Measurements from ENCODE around the gene MSANTD3.
"Not testable (repeated sequence)": the region's sequence is repeated elsewhere in the genome, so short reads cannot be mapped to it uniquely, and the experiment has no call there.

The MSANTD3 gene

DNA sequence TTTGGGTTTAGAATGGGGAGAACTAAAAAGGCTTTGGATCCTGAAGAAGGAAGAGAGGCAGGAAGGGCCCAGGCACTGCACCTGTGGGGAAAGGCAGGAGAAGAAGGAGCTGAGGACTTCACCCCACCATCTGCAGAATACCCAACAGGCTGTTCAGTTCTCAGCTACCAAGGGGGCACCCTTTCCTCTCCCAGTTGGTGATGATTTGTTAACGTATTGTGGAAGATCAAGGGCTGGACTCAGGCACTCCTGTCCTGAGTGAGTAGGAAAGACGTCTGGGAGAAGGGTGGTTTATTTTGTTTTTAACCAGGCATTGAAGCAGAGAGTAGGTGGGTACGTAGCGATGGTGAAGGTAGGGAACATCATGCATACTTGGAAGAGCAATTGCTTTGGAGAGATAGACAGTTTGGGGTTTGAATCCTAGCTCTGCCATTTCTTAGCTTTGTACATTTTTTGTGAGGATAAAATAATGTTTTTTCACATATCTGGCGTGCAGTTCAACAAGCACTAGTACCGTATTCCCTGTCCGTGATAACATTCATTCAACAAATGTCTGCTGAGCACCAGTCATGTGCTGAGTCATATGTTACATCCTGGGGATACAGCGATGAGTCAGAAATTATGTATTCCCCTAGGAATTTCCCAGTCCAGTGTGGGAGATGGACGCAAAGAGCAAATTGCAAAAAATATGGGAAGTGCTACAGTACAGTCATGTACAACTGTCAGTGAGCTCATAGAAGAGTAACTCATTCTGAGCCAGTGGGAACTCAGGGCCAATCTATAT lies 2.1 kb downstream of the MSANTD3 start:
- peak; percentile 100 for DNase-seq

DNA sequence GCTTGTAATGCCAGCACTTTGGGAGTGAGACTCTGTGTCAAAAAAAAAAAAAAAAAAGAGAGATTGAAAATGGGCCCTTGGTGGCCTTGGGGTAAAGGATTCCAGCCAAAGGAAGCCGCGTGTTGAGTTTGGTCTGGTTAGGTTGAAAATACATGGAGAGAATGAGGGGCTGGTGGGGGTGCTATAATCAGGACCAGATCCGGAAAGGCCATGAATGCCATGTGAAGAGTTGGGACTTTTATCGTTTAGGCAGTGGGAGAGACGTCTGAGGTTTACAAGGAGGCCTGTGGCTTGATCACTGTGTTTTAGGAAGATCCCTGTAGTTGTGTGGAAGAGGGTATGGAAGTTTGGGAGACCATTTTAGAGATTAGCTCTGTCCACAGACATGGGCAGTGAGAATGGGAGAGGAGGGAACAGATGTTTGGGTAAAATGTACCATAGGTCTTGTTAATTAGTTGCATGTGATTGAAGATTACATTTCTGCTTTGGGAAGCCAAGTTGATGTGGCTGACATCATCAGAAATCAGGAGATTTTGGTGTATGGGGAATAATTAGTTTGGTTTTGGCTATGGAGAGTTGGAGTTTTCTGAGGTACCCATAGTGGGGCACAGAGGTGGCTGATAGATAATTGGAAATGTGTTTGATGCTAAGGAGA lies 3.5 kb downstream of the MSANTD3 start:
- DNase-seq = peak; percentile 73

DNA sequence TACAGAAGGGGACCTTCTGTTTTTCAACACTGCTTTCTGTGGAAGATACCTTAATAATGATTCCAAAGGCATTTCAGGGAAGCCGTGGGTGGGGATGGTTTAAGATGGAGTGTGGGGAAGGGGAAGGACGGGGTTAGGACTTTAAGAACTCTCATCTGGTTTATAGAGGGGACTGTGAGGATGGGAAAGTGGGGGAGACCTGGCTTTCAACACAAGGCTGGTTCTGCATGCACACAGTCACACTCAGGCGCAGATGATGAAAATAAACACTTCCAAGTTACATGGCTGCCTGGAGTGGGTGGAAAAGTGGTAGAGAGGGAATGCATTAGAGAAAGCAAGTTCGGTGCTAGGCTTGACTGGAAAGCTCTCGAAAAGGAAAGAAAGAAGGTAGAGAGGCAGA lies 4.9 kb downstream of the MSANTD3 start:
- DNase-seq = no peak

DNA sequence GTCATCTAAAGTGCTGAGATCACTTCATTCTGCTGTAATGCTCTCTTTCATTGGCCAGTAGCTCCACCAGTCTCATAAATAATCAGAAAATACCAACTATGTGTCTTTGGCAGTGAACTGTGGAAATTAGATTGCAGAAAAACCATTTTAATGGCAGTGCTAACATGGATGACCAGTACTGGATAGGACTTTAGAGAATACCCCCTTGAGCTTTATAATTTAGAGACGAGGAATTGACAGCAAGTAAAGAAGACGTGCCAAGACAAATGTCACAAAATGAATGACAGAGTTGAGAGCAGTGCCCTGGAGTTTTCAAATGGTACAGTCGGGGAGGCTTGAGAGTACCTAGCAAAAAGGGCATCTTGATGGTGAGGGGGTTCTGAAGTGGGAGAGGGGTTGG lies 5.8 kb downstream of the MSANTD3 start:
- DNase-seq = no peak

DNA sequence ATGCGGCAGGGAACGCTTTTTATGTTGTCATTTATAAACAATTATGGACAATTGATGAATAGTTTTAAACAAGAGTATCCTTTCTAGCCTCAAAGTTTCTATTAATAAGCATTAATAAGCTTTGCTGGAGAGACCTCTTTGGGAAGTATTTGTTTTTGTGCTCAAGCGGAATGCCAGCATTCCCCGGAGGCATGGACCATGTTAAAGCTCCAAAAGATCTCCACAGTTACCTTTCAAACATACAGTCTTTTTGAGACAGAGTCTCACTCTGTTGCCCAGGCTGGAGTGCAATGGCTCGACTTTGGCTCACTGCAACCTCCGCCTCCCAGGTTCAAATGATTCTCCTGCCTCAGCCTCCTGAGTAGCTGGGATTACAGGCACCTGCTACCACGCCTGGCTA lies 9.6 kb downstream of the MSANTD3 start:
- DNase-seq = no peak

DNA sequence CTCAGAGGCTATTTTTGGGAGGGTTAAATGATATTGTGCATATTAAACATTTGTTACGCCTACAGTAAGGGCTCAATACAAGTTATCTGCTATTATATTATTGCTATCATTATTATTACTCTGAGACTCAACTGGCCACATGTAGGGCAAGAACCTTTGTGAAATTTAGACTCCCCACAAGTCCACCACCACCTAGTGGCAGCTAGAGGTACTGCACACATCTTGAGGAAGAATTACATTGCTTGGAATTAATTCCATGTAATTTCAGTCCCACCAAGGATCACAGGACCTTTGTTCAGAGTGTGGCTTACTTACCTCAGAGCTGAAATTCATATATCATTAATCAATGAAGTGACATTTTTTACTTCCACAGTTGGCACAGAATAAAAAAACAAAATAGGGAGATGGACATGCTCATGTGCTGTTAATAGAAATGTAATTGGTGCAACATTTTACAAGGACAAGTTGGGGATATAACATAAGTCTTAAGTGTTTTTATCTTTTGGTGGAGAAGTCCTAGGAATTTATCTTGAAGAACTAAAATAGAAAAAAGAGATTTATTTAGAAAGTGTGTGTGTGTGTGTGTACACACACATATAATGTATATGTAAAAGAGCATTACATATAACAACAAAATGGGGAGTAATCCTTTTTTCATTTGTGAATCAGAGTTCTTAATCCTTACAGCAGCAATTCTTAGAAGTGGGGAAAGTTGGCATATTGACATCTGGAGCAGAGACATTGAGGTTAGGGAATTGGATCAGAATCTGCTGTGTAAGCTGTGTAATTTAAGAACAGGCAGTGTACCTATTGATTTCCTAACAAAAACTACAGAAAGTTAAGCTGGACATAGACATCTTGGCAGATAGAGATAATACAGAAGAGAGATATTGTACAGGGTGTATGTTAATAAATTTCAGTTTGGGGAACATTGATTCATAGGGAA lies 11.2 kb downstream of the MSANTD3 start:
- DNase-seq = peak; percentile 75

DNA sequence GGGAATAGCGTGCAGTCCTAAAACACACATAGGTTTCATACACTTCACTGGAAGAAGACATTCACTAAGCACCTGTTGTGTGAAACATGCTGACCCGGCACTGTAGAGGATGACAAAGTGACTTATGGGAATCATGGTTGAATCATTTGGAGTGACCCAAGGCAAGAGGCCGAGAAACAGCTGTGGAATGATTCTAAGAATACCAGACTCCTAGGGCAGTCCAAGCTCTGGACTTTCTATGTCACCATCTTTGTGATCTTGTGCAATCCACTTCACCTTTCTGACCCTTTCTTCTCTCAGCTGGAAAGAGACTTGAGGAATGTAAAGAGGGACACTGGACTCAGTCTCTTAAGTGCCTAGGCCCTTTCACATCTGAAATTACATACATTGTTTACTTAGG lies 13.1 kb downstream of the MSANTD3 start:
- peak; percentile 42 for DNase-seq

DNA sequence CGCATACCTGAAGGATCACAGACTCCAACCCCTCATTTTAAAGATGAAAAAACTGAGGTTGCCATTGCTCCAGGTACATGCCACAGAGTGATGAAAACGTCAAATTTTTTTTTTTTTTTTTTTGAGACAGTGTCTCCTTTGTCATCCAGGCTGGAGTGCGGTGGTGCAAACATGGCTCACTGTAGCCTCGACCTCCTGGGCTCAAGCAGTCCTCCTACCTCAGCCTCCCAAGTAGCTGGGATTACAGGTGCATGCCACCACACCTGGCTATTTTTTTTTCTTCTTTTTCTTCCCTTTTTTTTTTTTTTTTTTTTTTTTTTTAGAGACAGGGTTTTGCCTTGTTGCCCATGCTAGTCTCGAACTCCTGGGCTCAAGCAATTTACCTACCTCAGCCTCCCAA lies 13.5 kb downstream of the MSANTD3 start:
- DNase-seq = not testable (repeated sequence)

DNA sequence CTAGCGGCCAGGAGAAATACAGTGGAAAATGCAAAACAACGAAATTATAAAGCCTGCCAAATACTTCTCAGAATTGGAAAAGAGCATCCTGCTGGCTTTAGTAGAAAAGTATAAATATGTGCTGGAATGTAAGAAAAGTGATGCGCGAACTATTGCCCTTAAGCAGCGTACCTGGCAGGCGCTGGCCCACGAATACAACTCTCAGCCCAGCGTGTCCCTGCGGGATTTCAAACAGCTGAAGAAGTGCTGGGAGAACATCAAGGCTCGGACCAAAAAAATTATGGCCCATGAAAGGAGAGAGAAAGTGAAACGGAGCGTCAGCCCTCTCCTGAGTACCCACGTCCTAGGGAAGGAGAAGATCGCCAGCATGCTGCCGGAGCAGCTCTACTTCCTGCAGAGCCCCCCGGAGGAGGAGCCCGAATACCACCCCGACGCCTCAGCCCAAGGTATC lies 15.0 kb downstream of the MSANTD3 start:
- DNase-seq = no peak

DNA sequence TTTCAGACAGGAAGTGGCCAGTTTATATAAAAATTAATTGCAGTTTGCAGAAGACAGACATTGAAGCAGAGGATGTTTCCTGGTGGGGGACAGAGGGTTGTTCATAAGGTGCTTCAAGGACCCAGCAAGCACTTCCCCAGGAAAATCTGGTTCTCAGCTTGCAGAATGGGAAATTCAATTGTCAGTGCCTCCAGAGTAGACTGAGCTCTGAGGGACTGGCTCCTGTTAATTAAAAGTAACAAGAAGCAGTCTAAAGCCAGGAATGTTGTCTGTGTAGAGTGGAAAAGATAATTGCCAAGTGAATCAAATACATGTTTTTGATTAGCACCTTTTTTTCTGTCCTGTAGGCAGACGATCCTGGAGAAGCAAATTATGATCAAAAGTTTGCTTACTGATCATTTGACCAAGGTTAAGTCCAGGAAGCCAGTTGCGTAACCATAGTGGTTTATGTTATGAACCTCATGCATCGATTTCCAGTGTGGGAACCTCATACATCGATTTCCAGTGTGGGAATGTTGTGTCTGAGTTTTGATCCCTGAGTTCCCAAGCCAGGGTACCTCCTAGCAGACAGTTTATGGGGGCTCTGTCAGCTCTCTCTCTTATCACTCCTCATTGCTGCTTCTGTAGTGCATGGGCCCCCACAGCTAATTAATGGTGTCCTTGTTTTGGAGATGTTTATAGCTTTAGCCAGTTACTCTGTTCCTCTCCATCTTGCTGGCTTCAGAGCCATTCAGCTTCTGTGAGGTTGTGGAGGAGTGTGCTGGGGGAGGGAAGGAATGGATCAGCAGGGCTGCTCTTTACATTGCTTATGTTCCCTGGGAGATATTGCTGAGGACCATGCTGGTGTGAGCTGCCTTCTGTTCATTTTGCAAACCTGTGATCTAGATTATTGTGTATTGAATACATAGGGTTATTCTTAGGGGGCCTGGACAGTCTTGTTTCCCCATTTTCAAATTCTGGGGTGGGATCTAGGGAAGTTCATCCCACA lies 17.1 kb downstream of the MSANTD3 start:
- DNase-seq = no peak

DNA sequence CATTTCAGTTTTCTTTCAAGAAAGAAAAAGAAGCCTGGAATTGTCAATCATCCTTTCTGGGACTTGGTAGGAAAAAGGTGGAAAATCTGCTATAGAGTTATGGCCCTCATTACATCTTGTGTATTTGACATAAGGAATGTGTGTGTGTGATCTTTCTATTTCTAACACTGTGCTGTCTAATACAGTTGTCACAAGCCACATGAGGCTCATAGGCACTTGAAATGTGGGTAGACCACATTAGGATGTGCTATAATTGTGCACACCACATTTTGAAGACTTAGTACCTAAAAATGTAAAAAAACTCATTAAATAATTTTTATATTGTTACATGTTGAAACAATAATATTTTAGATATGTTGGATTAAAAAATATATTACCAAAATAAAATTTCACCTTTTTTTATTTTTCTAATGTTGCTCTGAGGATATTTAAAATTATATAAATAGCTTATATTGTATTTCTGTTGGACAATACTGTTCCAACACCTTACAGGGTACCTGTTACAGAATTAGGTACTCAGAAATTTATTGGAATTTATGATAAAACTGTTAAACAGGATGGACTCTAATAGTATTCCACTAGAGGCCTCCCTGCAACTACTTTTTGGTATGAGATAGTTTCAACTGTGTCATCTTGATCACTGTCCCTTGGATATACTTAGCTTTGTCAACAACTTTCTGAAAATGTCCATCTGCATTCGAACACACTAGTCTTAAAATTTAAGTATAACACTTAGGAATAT lies 18.4 kb downstream of the MSANTD3 start:
- DNase-seq = no peak

DNA sequence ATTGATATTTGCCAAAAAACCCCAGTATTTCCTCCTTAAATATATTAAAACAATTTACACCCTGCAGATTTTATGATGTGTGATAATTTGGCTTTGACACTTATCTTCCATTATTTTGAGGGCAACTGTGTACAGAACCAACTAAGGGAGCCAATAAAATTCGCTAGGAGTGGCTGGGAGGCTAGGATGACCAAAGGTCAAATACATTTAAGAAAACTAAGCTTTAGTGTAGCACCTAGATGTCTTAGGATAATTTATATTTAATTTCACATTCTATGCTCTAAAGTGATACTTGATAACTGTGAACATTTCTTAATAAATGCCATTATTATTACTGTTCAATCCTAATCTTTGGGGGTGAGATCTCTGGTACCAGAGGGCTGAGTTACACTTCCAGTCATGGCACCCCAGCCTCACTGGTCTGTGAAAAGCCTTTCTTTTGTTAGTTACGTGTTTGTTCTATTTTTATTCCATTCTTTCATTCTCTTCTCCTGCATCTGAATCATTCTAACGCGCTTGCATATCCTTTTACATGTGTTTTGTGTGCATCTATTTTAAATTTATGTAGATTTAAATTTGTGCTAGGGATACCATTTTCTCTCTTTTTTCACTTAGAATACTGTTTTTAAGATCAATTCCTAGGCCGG lies 19.1 kb downstream of the MSANTD3 start:
- no peak for DNase-seq

DNA sequence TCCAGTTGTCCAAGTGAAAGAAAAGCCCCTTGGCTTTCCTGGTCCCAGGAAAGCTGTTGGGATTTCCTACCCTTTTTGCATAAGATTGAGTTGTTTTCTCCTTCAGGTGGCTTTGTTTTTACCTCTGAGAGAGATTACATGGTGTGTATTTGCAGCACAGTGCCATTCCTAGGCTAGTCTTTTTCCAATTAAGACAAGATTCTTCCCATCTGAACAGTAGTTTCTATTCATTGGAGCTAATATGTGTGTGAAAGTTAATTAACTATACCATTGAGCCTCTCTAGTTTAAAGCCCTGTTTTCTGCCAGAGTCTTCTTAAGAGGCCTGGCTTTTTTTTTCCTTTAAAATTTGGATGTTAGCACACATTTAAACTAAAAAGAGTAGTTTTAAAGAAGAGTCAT lies 20.1 kb downstream of the MSANTD3 start:
- no peak for DNase-seq

DNA sequence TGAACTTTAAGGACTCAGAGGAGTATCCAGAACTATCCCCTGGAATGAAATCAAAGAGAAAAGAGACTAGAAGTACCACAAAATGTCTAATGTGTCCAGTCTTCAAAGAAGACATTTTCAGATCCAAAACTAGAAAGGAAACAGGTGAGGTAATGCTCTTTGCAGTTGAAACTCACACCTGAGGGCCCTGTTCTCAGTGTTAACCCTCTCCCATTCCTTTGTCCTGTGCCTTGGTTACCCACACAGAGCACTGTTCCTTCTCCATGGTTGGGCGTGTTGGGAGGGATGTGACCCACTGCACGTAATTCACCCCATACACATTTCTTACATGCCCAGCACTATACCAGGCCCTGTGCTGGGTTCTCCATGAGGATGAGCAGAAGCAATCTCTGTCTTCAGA lies 21.3 kb downstream of the MSANTD3 start:
- no peak for DNase-seq

DNA sequence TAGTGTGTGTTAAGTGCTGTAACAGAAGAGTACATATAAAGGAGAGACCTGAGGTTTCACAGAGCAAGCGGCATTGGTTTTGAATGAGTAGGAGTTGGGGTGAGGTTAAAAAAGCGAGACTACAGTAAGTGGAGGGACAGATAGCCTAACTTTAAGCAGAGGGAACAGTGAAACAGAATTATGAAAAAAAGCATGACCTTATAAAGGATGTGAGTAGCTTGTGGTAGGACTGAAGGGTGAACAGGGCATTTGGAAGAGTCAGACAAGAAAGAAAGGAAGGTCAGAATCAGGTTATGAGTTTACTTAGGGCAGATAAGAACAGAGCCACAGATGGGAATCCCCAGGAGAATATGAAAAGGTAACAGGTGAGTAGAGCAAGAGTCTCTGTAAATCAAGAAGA lies 22.5 kb downstream of the MSANTD3 start:
- DNase-seq = no peak

DNA sequence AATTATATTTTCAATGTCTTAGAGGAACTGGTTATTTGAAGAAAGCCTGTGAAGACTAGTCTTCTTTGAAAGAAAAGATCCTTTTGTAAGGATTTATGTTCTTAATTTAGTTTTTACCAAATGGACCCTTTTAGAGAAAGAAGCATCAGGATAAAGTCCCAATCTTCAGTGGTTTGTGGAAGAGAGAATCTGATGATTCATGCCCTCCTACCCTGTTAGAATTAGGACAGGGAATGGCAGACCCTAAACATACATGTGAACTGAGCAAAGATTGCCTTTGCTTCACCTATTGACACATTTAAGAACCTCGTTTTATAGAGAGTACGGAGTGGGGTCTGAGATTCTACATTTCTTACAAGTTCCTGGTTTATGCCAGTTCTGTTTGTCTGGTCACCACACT lies 26.0 kb downstream of the MSANTD3 start:
- no peak for DNase-seq

DNA sequence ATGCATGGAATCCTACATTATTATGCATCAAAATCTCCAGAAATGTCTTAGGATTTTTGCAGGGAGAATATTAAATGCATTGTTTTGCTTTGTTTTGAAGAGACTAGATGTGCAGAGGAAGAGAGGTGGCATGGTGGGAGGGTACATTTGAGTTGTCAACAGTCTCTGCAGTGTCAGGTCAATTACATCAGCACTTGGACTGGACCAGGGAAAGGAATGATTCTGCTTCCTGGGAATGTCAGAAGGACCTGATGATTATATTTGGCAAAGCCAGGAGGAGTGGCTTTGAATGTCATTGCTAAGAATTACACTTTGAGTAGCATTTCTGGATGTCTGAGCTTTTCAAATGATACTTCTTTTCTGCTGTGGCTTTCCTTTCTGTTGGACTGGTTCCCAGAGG lies 28.5 kb downstream of the MSANTD3 start:
- peak; percentile 57 for DNase-seq

DNA sequence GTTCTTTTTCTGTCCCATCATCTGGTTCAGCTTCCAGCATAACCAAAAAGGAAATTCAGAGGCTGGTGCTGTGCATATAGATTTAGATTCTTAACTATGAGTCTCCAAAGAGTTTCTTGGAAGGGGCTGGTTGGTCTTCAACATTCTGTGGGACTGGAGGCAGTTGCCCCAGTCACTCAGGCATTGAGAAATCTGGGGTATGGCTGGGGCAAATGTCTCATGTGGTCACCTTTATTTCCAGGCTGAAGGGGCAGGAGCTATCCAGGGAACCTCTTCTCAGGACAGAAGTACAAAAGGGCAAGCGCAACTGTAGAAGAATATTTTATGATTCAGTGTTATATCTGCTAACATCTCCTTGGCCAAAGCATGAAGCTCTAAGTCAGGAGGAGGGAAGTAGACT lies 30.6 kb downstream of the MSANTD3 start:
- no peak for DNase-seq

DNA sequence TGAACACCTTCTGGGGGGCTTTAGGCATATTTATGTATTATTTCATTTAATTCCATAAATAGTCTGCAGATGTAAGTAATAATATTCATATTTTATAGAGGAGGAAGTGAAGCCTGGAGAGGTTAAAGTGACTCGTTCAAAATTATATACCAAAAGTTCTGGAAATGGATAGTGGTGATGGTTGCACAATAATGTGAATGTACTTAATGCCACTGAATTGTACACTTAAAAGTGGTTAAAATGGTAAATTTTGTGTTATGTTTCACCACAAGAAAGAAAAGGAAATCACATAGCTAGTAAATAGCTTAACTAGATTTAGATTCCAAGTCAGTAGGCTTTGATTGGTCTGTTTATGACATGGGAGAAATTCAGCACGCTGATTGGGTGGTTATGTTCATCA lies 33.0 kb downstream of the MSANTD3 start:
- no peak for DNase-seq

DNA sequence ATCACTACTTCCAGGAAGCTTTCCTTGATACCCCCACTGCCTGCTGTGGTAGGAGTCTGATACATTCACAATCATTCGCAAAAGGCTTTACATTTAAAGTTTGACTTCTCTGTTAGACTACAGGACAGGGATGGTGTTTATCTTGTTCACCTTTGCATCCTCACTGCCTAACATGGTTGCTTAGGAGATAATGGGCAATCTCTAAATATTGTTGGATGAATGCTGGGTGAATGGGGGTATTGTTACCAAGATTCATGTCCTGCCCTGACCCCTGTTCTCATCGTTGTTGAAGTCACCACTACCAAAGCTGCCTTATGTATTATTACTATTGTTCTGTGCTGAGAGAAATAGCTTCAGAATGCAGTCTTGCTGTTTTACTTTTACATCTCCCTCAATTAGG lies 38.3 kb downstream of the MSANTD3 start:
- DNase-seq = no peak

DNA sequence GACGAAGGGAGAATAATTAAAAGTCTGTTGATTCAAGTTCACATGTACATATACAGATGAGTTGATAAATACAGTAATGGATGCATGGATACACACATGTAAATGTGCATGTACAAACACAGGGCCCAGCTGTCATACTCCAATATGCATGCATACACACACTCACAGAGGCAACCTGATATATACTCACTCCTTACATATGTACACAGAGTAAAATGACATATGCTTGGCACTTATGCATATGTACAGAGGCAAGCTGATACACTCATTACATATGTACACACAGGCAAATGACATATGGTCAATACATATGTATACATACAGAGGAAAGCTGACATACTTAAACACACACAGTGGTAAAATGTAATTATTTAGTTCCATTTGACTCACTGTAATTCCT lies 38.8 kb downstream of the MSANTD3 start:
- no peak for DNase-seq
